Measurements from ENCODE around the gene SART1. TPM values are rescaled to one million over a fixed set of nuclear protein-coding genes. Genes with fewer than 3 reads are reported as not detected.

The SART1 gene
- total and polyA plus RNA-seq, 7 donors: 22.2 to 50.0 (median 36.7) TPM

DNA sequence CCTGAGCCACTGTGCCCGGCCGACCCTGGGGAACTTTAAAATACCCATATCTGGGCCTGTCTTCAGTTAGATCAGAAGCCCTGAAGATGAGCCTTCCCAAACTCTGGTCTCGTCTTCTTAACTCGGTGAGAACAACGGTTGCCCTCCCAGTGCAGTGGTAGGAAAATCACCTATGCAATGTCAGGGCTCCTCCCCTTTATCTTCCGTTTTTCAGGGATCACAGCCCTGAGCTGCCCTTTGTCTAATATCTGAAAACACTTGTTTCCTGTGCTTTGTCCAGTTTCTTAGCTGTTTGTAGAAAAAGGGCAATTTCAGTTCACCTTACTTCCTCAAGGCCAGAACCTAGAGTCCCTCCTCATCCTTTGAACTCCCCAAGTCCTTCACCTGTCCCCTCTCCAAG is 32.9 kb upstream of the SART1 start:
- Histone ChIP-seq H3K4me3 (no peak overlapping the region), H3K9me3 (no peaks in the 10 kb centered on the region), H3K4me1 (no peaks in the 10 kb centered on the region), H3K27ac (no peak overlapping the region), H3K27me3 (no peaks in the 10 kb centered on the region), H3K36me3 (peaks cover 0 to under 1% (median 0%) of the 10 kb centered on the region in 4 donors)
- 55 to 78% methylated on average over 6 of the region's 6 CpGs for WGBS, 2 donors
- intact Hi-C loops (cut with DNase I): no loop called here
- DNase-seq: no peak
- TF ChIP-seq EP300 (IDR thresholded peaks at IDR 0.05) (no peak), POLR2AphosphoS5 (IDR thresholded peaks at IDR 0.05) (no peak), POLR2A (IDR thresholded peaks at IDR 0.05) (no peak)
- TF ChIP-seq, protein P1, sequence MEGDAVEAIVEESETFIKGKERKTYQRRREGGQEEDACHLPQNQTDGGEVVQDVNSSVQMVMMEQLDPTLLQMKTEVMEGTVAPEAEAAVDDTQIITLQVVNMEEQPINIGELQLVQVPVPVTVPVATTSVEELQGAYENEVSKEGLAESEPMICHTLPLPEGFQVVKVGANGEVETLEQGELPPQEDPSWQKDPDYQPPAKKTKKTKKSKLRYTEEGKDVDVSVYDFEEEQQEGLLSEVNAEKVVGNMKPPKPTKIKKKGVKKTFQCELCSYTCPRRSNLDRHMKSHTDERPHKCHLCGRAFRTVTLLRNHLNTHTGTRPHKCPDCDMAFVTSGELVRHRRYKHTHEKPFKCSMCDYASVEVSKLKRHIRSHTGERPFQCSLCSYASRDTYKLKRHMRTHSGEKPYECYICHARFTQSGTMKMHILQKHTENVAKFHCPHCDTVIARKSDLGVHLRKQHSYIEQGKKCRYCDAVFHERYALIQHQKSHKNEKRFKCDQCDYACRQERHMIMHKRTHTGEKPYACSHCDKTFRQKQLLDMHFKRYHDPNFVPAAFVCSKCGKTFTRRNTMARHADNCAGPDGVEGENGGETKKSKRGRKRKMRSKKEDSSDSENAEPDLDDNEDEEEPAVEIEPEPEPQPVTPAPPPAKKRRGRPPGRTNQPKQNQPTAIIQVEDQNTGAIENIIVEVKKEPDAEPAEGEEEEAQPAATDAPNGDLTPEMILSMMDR (IDR thresholded peaks at IDR 0.05): no peak

DNA sequence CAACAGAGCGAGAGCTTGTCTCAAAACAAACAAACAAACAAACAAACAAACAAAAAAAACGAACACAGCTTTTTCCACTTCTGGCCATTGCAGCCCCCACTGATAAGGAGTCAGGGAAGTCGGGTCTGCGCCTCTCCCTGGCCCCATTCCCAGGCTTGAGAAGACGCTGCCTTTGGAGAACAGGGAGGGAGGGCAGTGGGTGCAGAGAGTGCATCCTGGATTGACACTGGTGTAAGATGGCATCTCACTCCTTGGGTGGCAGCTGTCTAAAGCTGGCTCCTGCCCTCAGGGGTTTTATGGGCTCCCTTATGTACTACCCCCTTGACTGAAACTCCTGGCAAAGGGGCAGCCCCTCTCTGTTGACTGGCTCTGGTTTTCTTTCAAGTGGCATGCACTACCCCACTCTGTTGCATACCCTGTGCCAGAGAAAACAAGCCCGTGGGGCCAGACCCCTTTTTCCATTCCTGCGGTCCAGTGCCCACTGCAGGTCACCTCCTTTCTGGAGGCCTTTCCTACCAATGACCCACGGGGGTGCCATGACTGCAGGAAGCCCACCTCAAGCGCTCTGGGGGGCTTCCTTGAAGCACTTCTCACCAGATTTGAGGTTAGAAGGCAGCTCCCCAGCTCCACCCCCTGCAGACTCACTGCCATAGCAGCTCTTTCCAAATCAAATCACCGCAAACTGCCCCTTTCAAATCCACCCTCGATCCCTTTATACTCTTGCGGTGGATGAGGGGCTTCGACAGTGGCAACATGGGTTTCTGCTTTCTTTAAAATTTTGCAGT is 29.6 kb upstream of the SART1 start:
- no peaks in the 10 kb centered on the region for H3K27me3 ChIP-seq
- H3K27ac ChIP-seq: no peak overlapping the region
- H3K4me1 ChIP-seq: no peaks in the 10 kb centered on the region
- DNase-seq: no peak
- intact Hi-C loops (cut with DNase I): no loop called here
- no peak overlapping the region for H3K4me3 ChIP-seq
- H3K36me3 ChIP-seq: no peaks in the 10 kb centered on the region
- H3K9me3 ChIP-seq: no peaks in the 10 kb centered on the region
- 54 to 71% methylated on average over 13 of the region's 13 CpGs for WGBS, 2 donors
- TF ChIP-seq POLR2AphosphoS5 (IDR thresholded peaks at IDR 0.05): no peak
- TF ChIP-seq, protein P1 (IDR thresholded peaks at IDR 0.05): no peak
- no peak for TF ChIP-seq EP300 (IDR thresholded peaks at IDR 0.05)
- no peak for TF ChIP-seq POLR2A (IDR thresholded peaks at IDR 0.05)

DNA sequence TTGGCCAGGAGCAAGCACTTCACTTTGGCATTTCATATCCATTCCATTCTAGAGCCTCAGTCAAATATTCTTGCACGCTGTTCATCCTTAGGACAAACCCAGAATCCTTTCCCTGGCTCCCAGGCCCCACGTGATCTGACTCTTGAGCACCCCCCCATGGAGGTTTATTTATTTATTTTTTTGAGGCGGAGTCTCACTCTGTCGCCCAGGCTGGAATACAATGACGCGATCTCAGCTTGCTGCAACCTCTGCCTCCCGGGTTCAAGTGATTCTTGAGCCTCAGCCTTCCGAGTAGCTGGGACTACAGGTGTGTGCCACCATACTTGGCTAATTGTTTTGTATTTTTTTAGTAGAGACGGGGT is 29.0 kb upstream of the SART1 start:
- no peaks in the 10 kb centered on the region for H3K36me3 ChIP-seq
- no peak overlapping the region for H3K27ac ChIP-seq
- H3K9me3 ChIP-seq: no peaks in the 10 kb centered on the region
- TF ChIP-seq EP300 (IDR thresholded peaks at IDR 0.05) (no peak), POLR2A (IDR thresholded peaks at IDR 0.05) (no peak), POLR2AphosphoS5 (IDR thresholded peaks at IDR 0.05) (no peak)
- TF ChIP-seq, protein P1 (IDR thresholded peaks at IDR 0.05): no peak
- 27 to 57% methylated on average over 9 of the region's 9 CpGs for WGBS, 2 donors
- DNase-seq: no peak
- H3K27me3 ChIP-seq: no peaks in the 10 kb centered on the region
- intact Hi-C loops (cut with DNase I): no loop called here
- no peaks in the 10 kb centered on the region for H3K4me1 ChIP-seq
- no peak overlapping the region for H3K4me3 ChIP-seq

DNA sequence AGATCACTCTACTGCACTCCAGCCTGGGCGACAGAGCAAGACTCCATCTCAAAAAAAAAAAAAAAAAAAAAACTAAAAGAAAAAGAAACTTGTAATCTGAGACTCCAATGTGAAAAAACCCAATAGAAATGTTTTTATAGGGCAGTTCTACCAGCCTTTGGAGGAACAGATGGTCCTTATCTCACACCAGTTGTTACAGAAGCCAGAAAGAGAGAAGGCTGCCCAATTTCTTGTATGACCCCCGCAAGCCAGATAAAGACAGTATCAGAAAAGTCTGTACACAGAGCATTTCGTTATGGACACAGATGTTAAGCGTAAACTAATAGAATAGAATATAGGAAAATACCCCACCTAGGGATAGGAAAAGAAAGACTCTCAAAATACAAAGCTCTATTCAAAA is 27.5 kb upstream of the SART1 start:
- intact Hi-C loops (cut with DNase I): no loop called here

More for the DNA sequence above, 27.5 kb upstream of the SART1 start:
- TF ChIP-seq POLR2AphosphoS5 (IDR thresholded peaks at IDR 0.05): no peak
- TF ChIP-seq, protein P1 (IDR thresholded peaks at IDR 0.05): no peak
- H3K36me3 ChIP-seq: no peaks in the 10 kb centered on the region
- WGBS, 2 donors: 69 to 77% methylated on average over 4 of the region's 4 CpGs
- no peak overlapping the region for H3K27ac ChIP-seq
- H3K9me3 ChIP-seq: no peaks in the 10 kb centered on the region
- no peaks in the 10 kb centered on the region for H3K4me1 ChIP-seq
- peaks cover 0 to 1% (median 0%) of the 10 kb centered on the region in 3 donors for H3K27me3 ChIP-seq
- no peak for DNase-seq
- no peak overlapping the region for H3K4me3 ChIP-seq

All from sigmoid colon (tissue), 7 donors.